GM19099 (cell line): Measurements from ENCODE around the gene GNAI2.

Source experiments
- POLR2A ChIP-seq: IDR thresholded peaks from 3 replicates; pipeline ENCODE4 v1.6.1; 2011; ENCODE audit warnings: low read depth; ENCODE audit not compliant: insufficient read length; ENCODE audit errors: extremely low read depth

Gene GNAI2

GRCh38 chr3:50299929-50300680 lies 64.1 kb downstream of the GNAI2 start:
- no peak for TF ChIP-seq POLR2A

- TF ChIP-seq POLR2A: no peak
These were observed 64.8 kb downstream of the GNAI2 start for GRCh38 chr3:50300681-50301254.

- no peak for TF ChIP-seq POLR2A
These were observed 66.3 kb downstream of the GNAI2 start for GRCh38 chr3:50302095-50303012.

GRCh38 chr3:50303013-50303815 lies 67.2 kb downstream of the GNAI2 start, which contains the start of gene HYAL1:
Gene HYAL1, minus strand, starts transcription at chr3:50303574. Its CDS starts 618 bp downstream, at chr3:50302956.
- no peak for TF ChIP-seq POLR2A

- no peak for TF ChIP-seq POLR2A
These were observed 68.6 kb downstream of the GNAI2 start for GRCh38 chr3:50304601-50305000.
